Panc1 (cell line): Measurements from ENCODE around the gene ATP10A. TPM values are rescaled to one million over a fixed set of nuclear protein-coding genes. Genes with fewer than 3 reads are reported as not detected.

Source experiments
- ATAC-seq: fragments of 200-7000 bp; cut with Tn5 transposase; 2 replicates; pipeline ENCODE4 v1.9.1; 2020; ENCODE audit warnings: mild to moderate bottlenecking, moderate library complexity
- BruUV-seq: library from RNA; stranded (reverse); fragments of 400-500 nt; replicated peaks from 2 replicates; lab custom pipeline; 2021; lab: Mats Ljungman, UMichigan
- CTCF ChIA-PET: fragments of 300-600 bp; sonication (Branson Sonifier 250); formaldehyde crosslinking; loops from one replicate; lab custom pipeline; 2022; ENCODE audit warnings: antibody characterized with exemption; lab: Charles Lee
- POLR2A ChIA-PET: fragments of 300-600 bp; sonication (Branson Sonifier 250); formaldehyde crosslinking; loops from one replicate; lab custom pipeline; 2022; ENCODE audit warnings: antibody characterized with exemption; lab: Charles Lee
- DNase-seq: peaks from one replicate; pipeline ENCODE4 v3.0.0-alpha.2; 2010; ENCODE audit warnings: low read depth, low spot score
- H3K27ac ChIP-seq: 2 replicates; pipeline ENCODE4 v1.5.1; 2011; ENCODE audit warnings: mild to moderate bottlenecking, low read length, inconsistent platforms
- H3K27me3 ChIP-seq: fragments of 200-500 bp; sonication (Bioruptor generic); 2 replicates; pipeline ENCODE4 v1.6.0; 2014; ENCODE audit warnings: low read length, inconsistent platforms; ENCODE audit not compliant: control insufficient read depth, insufficient read depth
- H3K36me3 ChIP-seq: fragments of 200-500 bp; sonication (Bioruptor generic); 2 replicates; pipeline ENCODE4 v1.5.1; 2014; ENCODE audit warnings: inconsistent platforms, mild to moderate bottlenecking, low read length, moderate library complexity; ENCODE audit not compliant: control insufficient read depth, insufficient read depth
- H3K4me1 ChIP-seq: 2 replicates; pipeline ENCODE4 v1.5.1; 2011; ENCODE audit warnings: inconsistent platforms, mild to moderate bottlenecking, low read length, moderate library complexity; ENCODE audit not compliant: control insufficient read depth, insufficient read depth
- H3K4me3 ChIP-seq, 2 experiments: 2 replicates each; pipeline ENCODE4 v1.5.1; 2011 to 2012; ENCODE audit warnings: low read depth in 2 of 2, low read length in 2 of 2, mild to moderate bottlenecking in 2 of 2, inconsistent platforms in 1 of 2, moderate library complexity in 1 of 2
- H3K9me3 ChIP-seq: fragments of 200-500 bp; sonication (Bioruptor generic); 2 replicates; pipeline ENCODE4 v1.5.1; 2014; ENCODE audit warnings: low read depth, mild to moderate bottlenecking, inconsistent platforms, low read length, moderate library complexity; ENCODE audit not compliant: control insufficient read depth, insufficient read depth
- CTCF ChIP-seq: fragments of 450-650 bp; IDR thresholded peaks from 2 replicates; pipeline ENCODE4 v1.5.1; 2017; ENCODE audit warnings: mild to moderate bottlenecking
- POLR2AphosphoS5 ChIP-seq: IDR thresholded peaks from 2 replicates; pipeline ENCODE4 v1.6.1; 2012; ENCODE audit warnings: mild to moderate bottlenecking, low read depth, low read length, moderate library complexity
- REST ChIP-seq, 2 experiments: IDR thresholded peaks; 2 replicates each; pipeline ENCODE4 v1.6.1; 2011 to 2012; ENCODE audit warnings: low read depth in 2 of 2, control low read depth in 1 of 2, low read length in 1 of 2, mild to moderate bottlenecking in 1 of 2, moderate library complexity in 1 of 2; ENCODE audit not compliant: insufficient read depth in 1 of 2
- SIN3A ChIP-seq: IDR thresholded peaks from 2 replicates; pipeline ENCODE4 v1.6.1; 2012; ENCODE audit warnings: low read depth, mild to moderate bottlenecking, low read length, moderate library complexity, borderline replicate concordance; ENCODE audit not compliant: insufficient read depth
- TCF7L2 ChIP-seq: IDR thresholded peaks from 2 replicates; pipeline ENCODE4 v1.6.1; 2011; ENCODE audit warnings: mild to moderate bottlenecking, low read depth, low read length, inconsistent platforms
- in situ Hi-C: cut with HindIII; loops from 2 replicates; pipeline ENCODE4 v1.10.0; 2016; ENCODE audit warnings: low sequenced_read_pairs, low pct_unique_long_range_greater_than_20kb
- intact Hi-C: fragments of 100-400 bp; cut with micrococcal nuclease; formaldehyde crosslinking; loops from one replicate; pipeline ENCODE4 v1.10.0; 2022; ENCODE audit not compliant: unreplicated experiment
- total RNA-seq: library from RNA; stranded (reverse); gene quantifications from one replicate; pipeline ENCODE4 v1.2.1, GENCODE V29; 2021; ENCODE audit not compliant: unreplicated experiment

The ATP10A gene
- total RNA-seq, 1 experiment from 2014 or later: 0.31 TPM

- intact Hi-C loops (loop anchor here (10.0 kb wide), 1 partner anchor 176 kb away; no protein-coding TSS in a partner anchor), in situ Hi-C loops (no loop called here)
- CTCF ChIA-PET: no interaction called here
- DNase-seq (no peak), ATAC-seq (no peak)
- Histone ChIP-seq H3K36me3 (no peaks in the 10 kb centered on the region), H3K4me3 (no peak overlapping the region), H3K4me1 (no peaks in the 10 kb centered on the region), H3K27me3 (no peaks in the 10 kb centered on the region), H3K27ac (no peak overlapping the region), H3K9me3 (no peaks in the 10 kb centered on the region)
- POLR2A ChIA-PET: no interaction called here
- no TSS peak for BruUV-seq
- TF ChIP-seq CTCF (no peak), REST (IDR thresholded peaks at IDR 0.05; ENCODE audit: insufficient read depth in 1 of 2, low read depth in 2 of 2, low read length in 1 of 2) (no peak), TCF7L2 (no peak), POLR2AphosphoS5 (no peak), SIN3A (no peak)
These were observed 182.5 kb downstream of the ATP10A start for GRCh38 chr15:25680686-25681025.

GRCh38 chr15:25679964-25680685 lies 183.0 kb downstream of the ATP10A start:
- Histone ChIP-seq H3K36me3 (no peaks in the 10 kb centered on the region), H3K4me1 (no peaks in the 10 kb centered on the region), H3K27me3 (no peaks in the 10 kb centered on the region), H3K27ac (no peak overlapping the region), H3K4me3 (no peak overlapping the region), H3K9me3 (no peaks in the 10 kb centered on the region)
- intact Hi-C loops: loop anchor here (10.0 kb wide), 1 partner anchor 175 kb away; no protein-coding TSS in a partner anchor
- ATAC-seq (no peak), DNase-seq (no peak)
- TF ChIP-seq TCF7L2: no peak
- no peak for TF ChIP-seq CTCF
- no peak for TF ChIP-seq REST (IDR thresholded peaks at IDR 0.05; ENCODE audit: insufficient read depth in 1 of 2, low read depth in 2 of 2, low read length in 1 of 2)
- TF ChIP-seq POLR2AphosphoS5: no peak
- TF ChIP-seq SIN3A: no peak
- no TSS peak for BruUV-seq
- in situ Hi-C loops: no loop called here
- POLR2A ChIA-PET: no interaction called here
- CTCF ChIA-PET: no interaction called here
